Mesothelial cell of epicardium (in vitro differentiated cells): ENCODE measurements around the gene KANSL3. TPM values are rescaled to one million over a fixed set of nuclear protein-coding genes. Genes with fewer than 3 reads are reported as not detected.

Experiments
- DNase-seq, 2 experiments: peaks; one replicate each; pipeline ENCODE4 v3.0.0; 2021; ENCODE audit warnings: low spot score in 2 of 2; ENCODE audit not compliant: unreplicated experiment in 2 of 2
- H3K27ac Mint-ChIP-seq: 2 replicates; pipeline ENCODE4 v1.8.0; 2021; ENCODE audit warnings: mixed read lengths
- H3K27me3 Mint-ChIP-seq: 2 replicates; pipeline ENCODE4 v1.8.0; 2021; ENCODE audit warnings: low read depth, mixed read lengths
- H3K36me3 Mint-ChIP-seq: 2 replicates; pipeline ENCODE4 v1.8.0; 2021; ENCODE audit warnings: mixed read lengths
- H3K4me1 Mint-ChIP-seq: 2 replicates; pipeline ENCODE4 v1.8.0; 2021; ENCODE audit warnings: mixed read lengths
- H3K4me3 Mint-ChIP-seq: 2 replicates; pipeline ENCODE4 v1.8.0; 2021; ENCODE audit warnings: mild to moderate bottlenecking, moderate library complexity, mixed read lengths
- H3K9me3 Mint-ChIP-seq: 2 replicates; pipeline ENCODE4 v1.8.0; 2021; ENCODE audit warnings: mixed read lengths
- CTCF ChIP-seq: fragments of 200-600 bp; sonication (generic); IDR thresholded peaks from one replicate; pipeline ENCODE4 v1.5.0; 2021; ENCODE audit warnings: antibody characterized with exemption; ENCODE audit not compliant: unreplicated experiment
- total RNA-seq: library from RNA; stranded (reverse); gene quantifications from 3 replicates; pipeline ENCODE4 v1.2.1, GENCODE V29; 2021

The KANSL3 gene
- total RNA-seq, 1 donor from 2014 or later = 68.1 TPM

GRCh38 chr2:96601382-96602292 lies 36.5 kb downstream of the KANSL3 start:
- peaks cover 56% of the 10 kb centered on the region for H3K36me3 Mint-ChIP-seq

GRCh38 chr2:96599941-96600340 lies 38.2 kb downstream of the KANSL3 start:
- Mint-ChIP-seq H3K4me3 (no peak overlapping the region), H3K4me1 (no peaks in the 10 kb centered on the region), H3K36me3 (peaks cover 48% of the 10 kb centered on the region), H3K9me3 (no peaks in the 10 kb centered on the region), H3K27ac (no peak overlapping the region), H3K27me3 (no peaks in the 10 kb centered on the region)
- TF ChIP-seq CTCF = no peak
- no peak for DNase-seq

More at GRCh38 chr2:96601382-96602292, 36.5 kb downstream of the KANSL3 start:
- Mint-ChIP-seq H3K9me3 (no peaks in the 10 kb centered on the region), H3K4me3 (no peak overlapping the region), H3K27ac (no peak overlapping the region), H3K27me3 (no peaks in the 10 kb centered on the region), H3K4me1 (no peaks in the 10 kb centered on the region)
- no peak for TF ChIP-seq CTCF
- no peak for DNase-seq

DNA sequence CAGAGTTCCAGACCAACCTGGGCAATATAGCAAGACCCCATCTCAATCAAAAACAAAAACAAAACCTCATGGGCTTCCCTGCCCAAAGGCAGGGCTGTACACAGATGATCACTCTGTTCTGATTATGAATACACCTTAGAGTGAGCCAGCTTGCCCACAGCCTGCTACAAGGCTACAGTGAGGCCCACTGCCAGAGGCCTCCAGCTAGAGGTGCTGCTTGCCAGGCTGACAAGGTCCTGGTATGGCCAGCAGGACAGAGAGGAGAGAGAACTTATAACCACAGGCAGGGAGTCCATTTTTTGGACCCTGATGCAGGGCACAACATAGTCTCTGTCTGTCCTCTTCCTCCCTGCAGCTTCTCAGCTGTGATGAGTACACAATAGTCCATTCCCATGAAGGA lies 41.5 kb downstream of the KANSL3 start:
- Mint-ChIP-seq H3K27me3 (no peaks in the 10 kb centered on the region), H3K9me3 (peaks cover 5% of the 10 kb centered on the region), H3K27ac (no peak overlapping the region), H3K4me3 (no peak overlapping the region), H3K36me3 (peaks cover 63% of the 10 kb centered on the region), H3K4me1 (no peaks in the 10 kb centered on the region)
- DNase-seq = no peak
- no peak for TF ChIP-seq CTCF

GRCh38 chr2:96594691-96595152 lies 43.4 kb downstream of the KANSL3 start:
- Mint-ChIP-seq H3K9me3 (peaks cover 5% of the 10 kb centered on the region), H3K27ac (no peak overlapping the region), H3K4me1 (no peaks in the 10 kb centered on the region), H3K4me3 (no peak overlapping the region), H3K27me3 (no peaks in the 10 kb centered on the region), H3K36me3 (peaks cover 57% of the 10 kb centered on the region)
- no peak for TF ChIP-seq CTCF
- no peak for DNase-seq

DNA sequence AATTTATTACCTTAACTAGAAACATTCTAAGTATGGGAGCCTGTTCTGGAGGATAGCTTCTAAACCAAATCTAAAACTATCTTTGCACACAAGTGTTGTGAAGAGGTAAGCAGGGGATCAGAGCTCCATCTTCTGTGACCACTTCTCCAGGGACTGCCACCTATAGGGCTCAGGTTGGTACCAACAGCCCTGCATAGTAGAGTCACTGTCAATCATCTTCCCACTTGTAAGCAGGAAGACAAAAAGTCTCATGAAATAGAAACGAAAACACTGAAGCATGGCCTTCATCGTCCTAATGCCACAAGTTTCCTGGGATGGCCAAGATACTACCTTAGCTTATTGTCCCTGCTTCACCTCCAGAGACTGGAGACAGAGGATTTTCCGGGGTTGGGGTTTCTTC lies 43.8 kb downstream of the KANSL3 start:
- H3K27ac Mint-ChIP-seq = no peak overlapping the region

More for the DNA sequence above, 43.8 kb downstream of the KANSL3 start:
- peaks cover 60% of the 10 kb centered on the region for H3K36me3 Mint-ChIP-seq
- DNase-seq = no peak
- peaks cover 5% of the 10 kb centered on the region for H3K9me3 Mint-ChIP-seq
- no peak for TF ChIP-seq CTCF
- H3K27me3 Mint-ChIP-seq = no peaks in the 10 kb centered on the region
- no peaks in the 10 kb centered on the region for H3K4me1 Mint-ChIP-seq
- no peak overlapping the region for H3K4me3 Mint-ChIP-seq
